Prostate gland (tissue), 2 donors: ENCODE measurements around the gene PTGES.

ENCODE experiments used
- POLR2A ChIP-seq: fragments of 450-650 bp; IDR thresholded peaks from one replicate; pipeline ENCODE4 v1.6.1; 2016; ENCODE audit warnings: antibody characterized with exemption, mild to moderate bottlenecking
- POLR2AphosphoS5 ChIP-seq: sonication (generic); formaldehyde crosslinking; IDR thresholded peaks from one replicate; pipeline ENCODE4 v1.6.1; 2017; ENCODE audit warnings: antibody characterized with exemption
- TF ChIP-seq, protein P1 (sequence below), 4 experiments: fragments of 200-600 bp in 2 of 4; fragments of 450-650 bp in 2 of 4; sonication (generic) in 2 of 4; IDR thresholded peaks; 1 replicate in 3 of 4; 2 replicates in 1 of 4; pipeline ENCODE4 v1.5.1; 2016 to 2019; ENCODE audit warnings: antibody characterized with exemption in 4 of 4, mild to moderate bottlenecking in 2 of 4, moderate library complexity in 2 of 4

DNA sequence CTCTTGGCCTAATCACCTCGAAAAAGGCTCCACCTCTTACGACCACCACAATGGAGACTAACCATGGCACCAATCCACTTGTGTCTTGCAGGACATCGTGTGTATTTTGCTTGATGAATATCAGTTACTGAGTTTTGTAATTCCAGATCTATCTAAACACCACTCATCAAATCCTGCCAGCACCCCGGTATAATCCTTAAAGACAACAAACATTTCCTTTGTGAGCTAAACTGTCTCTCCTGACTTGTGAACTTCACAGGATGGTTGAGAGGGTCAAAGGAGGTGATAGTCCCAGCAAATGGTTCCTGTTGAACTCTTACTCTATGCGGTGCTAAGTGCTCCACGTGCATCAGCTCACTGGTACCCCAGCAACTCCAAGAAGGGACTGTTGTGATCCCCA, 46.1 kb upstream of the PTGES start:
- TF ChIP-seq, protein P1, sequence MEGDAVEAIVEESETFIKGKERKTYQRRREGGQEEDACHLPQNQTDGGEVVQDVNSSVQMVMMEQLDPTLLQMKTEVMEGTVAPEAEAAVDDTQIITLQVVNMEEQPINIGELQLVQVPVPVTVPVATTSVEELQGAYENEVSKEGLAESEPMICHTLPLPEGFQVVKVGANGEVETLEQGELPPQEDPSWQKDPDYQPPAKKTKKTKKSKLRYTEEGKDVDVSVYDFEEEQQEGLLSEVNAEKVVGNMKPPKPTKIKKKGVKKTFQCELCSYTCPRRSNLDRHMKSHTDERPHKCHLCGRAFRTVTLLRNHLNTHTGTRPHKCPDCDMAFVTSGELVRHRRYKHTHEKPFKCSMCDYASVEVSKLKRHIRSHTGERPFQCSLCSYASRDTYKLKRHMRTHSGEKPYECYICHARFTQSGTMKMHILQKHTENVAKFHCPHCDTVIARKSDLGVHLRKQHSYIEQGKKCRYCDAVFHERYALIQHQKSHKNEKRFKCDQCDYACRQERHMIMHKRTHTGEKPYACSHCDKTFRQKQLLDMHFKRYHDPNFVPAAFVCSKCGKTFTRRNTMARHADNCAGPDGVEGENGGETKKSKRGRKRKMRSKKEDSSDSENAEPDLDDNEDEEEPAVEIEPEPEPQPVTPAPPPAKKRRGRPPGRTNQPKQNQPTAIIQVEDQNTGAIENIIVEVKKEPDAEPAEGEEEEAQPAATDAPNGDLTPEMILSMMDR (IDR thresholded peaks at IDR 0.05), result no peak
- TF ChIP-seq POLR2A, result no peak
- no peak for TF ChIP-seq POLR2AphosphoS5
